ENCODE measurements around the gene CORIN.

The CORIN gene

DNA sequence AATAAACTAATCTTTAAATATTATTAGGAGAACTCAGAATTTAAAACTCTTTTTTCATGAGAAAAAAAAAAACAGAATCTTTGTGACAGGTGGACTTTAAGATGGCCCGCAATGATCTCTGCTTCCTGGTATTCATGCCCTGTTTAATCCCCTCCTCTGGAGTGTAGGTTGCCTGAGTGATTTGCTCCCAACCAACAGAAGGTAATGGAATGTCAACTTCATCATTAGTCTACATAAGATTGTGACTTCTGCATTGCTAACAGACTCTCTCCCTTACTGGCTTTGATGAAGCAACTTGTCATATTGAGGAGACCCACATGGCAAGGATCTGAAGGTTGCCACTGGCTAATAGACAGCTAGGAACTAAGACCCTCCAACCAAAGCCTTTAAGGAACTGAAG lies 88.8 kb downstream of the CORIN start:
- in situ Hi-C loops (cut with HindIII; ENCODE audit: low pct_ligation_motif_present, low sequenced_read_pairs): no loop called here
- H3K4me3 ChIP-seq (ENCODE audit: low read depth, low read length): no peak overlapping the region
- no peak for DNase-seq
- H3K27ac ChIP-seq: no peak overlapping the region
- no peaks in the 10 kb centered on the region for H3K36me3 ChIP-seq (replicated peaks)
- no peaks in the 10 kb centered on the region for H3K27me3 ChIP-seq (replicated peaks)
- no peak for TF ChIP-seq CTCF (IDR thresholded peaks at IDR 0.05; ENCODE audit: low read depth, low read length, missing control alignments)

- Histone ChIP-seq H3K27me3 (replicated peaks) (no peaks in the 10 kb centered on the region), H3K27ac (no peak overlapping the region), H3K4me3 (ENCODE audit: low read depth, low read length) (no peak overlapping the region), H3K36me3 (replicated peaks) (no peaks in the 10 kb centered on the region)
- no peak for TF ChIP-seq CTCF (IDR thresholded peaks at IDR 0.05; ENCODE audit: low read depth, low read length, missing control alignments)
- no peak for DNase-seq
- in situ Hi-C loops (cut with HindIII; ENCODE audit: low pct_ligation_motif_present, low sequenced_read_pairs): no loop called here
These were observed 89.9 kb downstream of the CORIN start for GRCh38 chr4:47747846-47748494.

GRCh38 chr4:47747211-47747610 lies 90.7 kb downstream of the CORIN start:
- in situ Hi-C loops (cut with HindIII; ENCODE audit: low pct_ligation_motif_present, low sequenced_read_pairs): no loop called here
- Histone ChIP-seq H3K36me3 (replicated peaks) (no peaks in the 10 kb centered on the region), H3K4me3 (ENCODE audit: low read depth, low read length) (no peak overlapping the region), H3K27ac (no peak overlapping the region), H3K27me3 (replicated peaks) (no peaks in the 10 kb centered on the region)
- DNase-seq: no peak
- no peak for TF ChIP-seq CTCF (IDR thresholded peaks at IDR 0.05; ENCODE audit: low read depth, low read length, missing control alignments)

DNA sequence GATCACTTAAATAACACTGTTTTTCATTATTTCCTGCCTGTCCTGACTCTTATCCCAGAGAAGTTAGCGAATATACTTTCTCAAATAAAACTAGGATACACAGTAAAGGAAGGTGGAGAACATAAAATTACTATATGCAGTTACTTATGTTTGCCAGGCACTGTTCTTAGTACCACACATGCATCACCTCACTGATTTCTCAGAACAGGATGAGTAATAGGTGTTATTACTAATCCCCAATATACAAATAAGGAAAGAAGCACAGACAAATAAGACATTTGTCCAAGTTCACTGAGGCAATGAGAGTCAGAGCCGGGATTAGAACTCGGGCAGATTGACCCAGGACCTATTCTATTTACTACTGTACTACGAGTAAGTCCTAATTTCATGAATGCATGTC lies 91.7 kb downstream of the CORIN start:
- no peak overlapping the region for H3K27ac ChIP-seq
- H3K4me3 ChIP-seq (ENCODE audit: low read depth, low read length): no peak overlapping the region
- no peak for DNase-seq
- no peaks in the 10 kb centered on the region for H3K27me3 ChIP-seq (replicated peaks)
- no peak for TF ChIP-seq CTCF (IDR thresholded peaks at IDR 0.05; ENCODE audit: low read depth, low read length, missing control alignments)
- no peaks in the 10 kb centered on the region for H3K36me3 ChIP-seq (replicated peaks)
- in situ Hi-C loops (cut with HindIII; ENCODE audit: low pct_ligation_motif_present, low sequenced_read_pairs): no loop called here

- TF ChIP-seq CTCF (IDR thresholded peaks at IDR 0.05; ENCODE audit: low read depth, low read length, missing control alignments): no peak
- Histone ChIP-seq H3K27me3 (replicated peaks) (no peaks in the 10 kb centered on the region), H3K27ac (no peak overlapping the region), H3K36me3 (replicated peaks) (no peaks in the 10 kb centered on the region), H3K4me3 (ENCODE audit: low read depth, low read length) (no peak overlapping the region)
- in situ Hi-C loops (cut with HindIII; ENCODE audit: low pct_ligation_motif_present, low sequenced_read_pairs): no loop called here
- no peak for DNase-seq
These were observed 93.0 kb downstream of the CORIN start for GRCh38 chr4:47744843-47745382.

GRCh38 chr4:47744253-47744652 lies 93.6 kb downstream of the CORIN start:
- DNase-seq: no peak
- Histone ChIP-seq H3K4me3 (ENCODE audit: low read depth, low read length) (no peak overlapping the region), H3K27me3 (replicated peaks) (no peaks in the 10 kb centered on the region), H3K27ac (no peak overlapping the region), H3K36me3 (replicated peaks) (no peaks in the 10 kb centered on the region)
- no peak for TF ChIP-seq CTCF (IDR thresholded peaks at IDR 0.05; ENCODE audit: low read depth, low read length, missing control alignments)
- in situ Hi-C loops (cut with HindIII; ENCODE audit: low pct_ligation_motif_present, low sequenced_read_pairs): no loop called here
